ENCODE results near the gene SREK1. TPM values are rescaled to one million over a fixed set of nuclear protein-coding genes. Genes with fewer than 3 reads are reported as not detected.
"Not testable (repeated sequence)": the region's sequence is repeated elsewhere in the genome, so short reads cannot be mapped to it uniquely, and the experiment has no call there.

SREK1 gene
- total RNA-seq, 1 experiment from 2014 or later: 65.6 TPM

DNA sequence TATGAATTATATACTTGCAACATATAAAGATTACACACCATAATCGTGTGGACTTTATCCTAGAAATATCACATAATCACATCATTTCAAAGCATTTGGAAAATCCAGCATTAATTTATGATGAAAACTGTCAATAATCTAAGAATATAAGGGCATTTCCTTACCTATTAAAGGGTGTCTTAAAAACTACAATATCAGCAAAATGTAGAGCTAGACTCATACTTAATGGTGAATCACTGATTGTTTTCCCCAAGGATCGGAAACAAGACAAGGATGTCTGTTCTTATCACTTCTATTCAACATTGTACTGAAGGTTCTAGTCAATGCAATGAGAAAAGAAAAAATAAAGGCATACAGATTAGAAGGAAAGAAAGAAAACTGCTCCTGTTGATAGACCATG lies 8.0 kb upstream of the SREK1 start:
- TF ChIP-seq, protein P1, sequence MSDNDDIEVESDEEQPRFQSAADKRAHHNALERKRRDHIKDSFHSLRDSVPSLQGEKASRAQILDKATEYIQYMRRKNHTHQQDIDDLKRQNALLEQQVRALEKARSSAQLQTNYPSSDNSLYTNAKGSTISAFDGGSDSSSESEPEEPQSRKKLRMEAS (IDR thresholded peaks at IDR 0.05): no peak
- RAD21 ChIA-PET (ENCODE audit: low non-redundant PET in 1 of 2, low total read pairs in 2 of 2, uncharacterized antibody in 2 of 2, unreplicated experiment in 2 of 2): no interaction called here
- H4K20me1 ChIP-seq (ENCODE audit: insufficient read depth): no peaks in the 10 kb centered on the region

DNA sequence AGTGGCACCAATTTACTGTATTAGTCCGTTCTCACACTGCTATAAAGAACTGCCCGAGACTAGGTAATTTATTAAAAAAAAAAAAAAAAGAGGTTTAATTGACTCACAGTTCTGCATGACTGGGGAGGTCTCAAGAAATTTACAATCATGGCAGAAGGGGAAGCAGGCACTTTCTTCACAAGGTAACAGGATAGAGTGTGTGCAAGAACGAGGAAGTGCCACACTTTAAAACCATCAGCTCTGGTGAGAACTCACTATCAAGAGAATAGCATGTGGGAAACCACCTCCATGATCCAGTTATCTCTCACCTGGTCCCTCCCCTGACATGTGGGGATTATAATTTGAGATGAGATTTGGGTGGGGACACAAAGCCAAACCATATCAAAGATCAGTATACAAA lies 7.2 kb upstream of the SREK1 start:
- H2AFZ ChIP-seq (ENCODE audit: low read depth, low read length, poor library complexity, severe bottlenecking); RAD21 ChIA-PET (ENCODE audit: low non-redundant PET in 1 of 2, low total read pairs in 2 of 2, uncharacterized antibody in 2 of 2, unreplicated experiment in 2 of 2); intact Hi-C loops (cut with micrococcal nuclease); BruUV-seq (replicated peaks); DNase-seq (ENCODE audit: low read depth, low spot score); H3K27ac ChIP-seq (ENCODE audit: low read depth, low read length); H3K79me2 ChIP-seq (ENCODE audit: insufficient read depth, low read length); H3K9ac ChIP-seq (ENCODE audit: low read length); CTCF ChIA-PET; H3K9me3 ChIP-seq (ENCODE audit: control insufficient read depth in 1 of 2, insufficient read depth in 1 of 2, low read depth in 1 of 2, low read length in 2 of 2); H3K36me3 ChIP-seq (ENCODE audit: control insufficient read depth in 1 of 2, insufficient read depth in 2 of 2, low read length in 2 of 2); POLR2A ChIA-PET; H3K9me2 ChIP-seq (ENCODE audit: insufficient read depth); H3K4me3 ChIP-seq (replicated peaks in 1 of 2; ENCODE audit: low read depth in 1 of 2, low read length in 2 of 2); H3K4me1 ChIP-seq (ENCODE audit: control insufficient read depth in 1 of 2, insufficient read depth in 2 of 2, low read length in 2 of 2); H4K20me1 ChIP-seq (ENCODE audit: insufficient read depth); H3K27me3 ChIP-seq (ENCODE audit: insufficient read depth, low read length); ATAC-seq; H3K4me2 ChIP-seq (ENCODE audit: low read length): not testable (repeated sequence)

More for the DNA sequence above, 8.0 kb upstream of the SREK1 start:
- POLR2A ChIA-PET: no interaction called here
- CTCF ChIA-PET: no interaction called here
- no peak overlapping the region for H3K4me3 ChIP-seq (replicated peaks in 1 of 2; ENCODE audit: low read depth in 1 of 2, low read length in 2 of 2)
- no peaks in the 10 kb centered on the region for H3K27me3 ChIP-seq (ENCODE audit: insufficient read depth, low read length)
- no peak overlapping the region for H3K27ac ChIP-seq (ENCODE audit: low read depth, low read length)
- H3K9ac ChIP-seq (ENCODE audit: low read length): no peak overlapping the region
- H3K4me1 ChIP-seq (ENCODE audit: control insufficient read depth in 1 of 2, insufficient read depth in 2 of 2, low read length in 2 of 2): peaks cover 0 to 3% of the 10 kb centered on the region in 2 experiments; a peak in 1 of 4 replicates
- intact Hi-C loops (cut with micrococcal nuclease): no loop called here
- no peak overlapping the region for H2AFZ ChIP-seq (ENCODE audit: low read depth, low read length, poor library complexity, severe bottlenecking)
- ATAC-seq: no peak
- H3K9me3 ChIP-seq (ENCODE audit: control insufficient read depth in 1 of 2, insufficient read depth in 1 of 2, low read depth in 1 of 2, low read length in 2 of 2): no peaks in the 10 kb centered on the region
- no peak for DNase-seq (ENCODE audit: low read depth, low spot score)
- H3K36me3 ChIP-seq (ENCODE audit: control insufficient read depth in 1 of 2, insufficient read depth in 2 of 2, low read length in 2 of 2): no peaks in the 10 kb centered on the region
- no TSS peak for BruUV-seq (replicated peaks)
- H3K79me2 ChIP-seq (ENCODE audit: insufficient read depth, low read length): no peaks in the 10 kb centered on the region
- H3K9me2 ChIP-seq (ENCODE audit: insufficient read depth): no peaks in the 10 kb centered on the region
- no peak overlapping the region for H3K4me2 ChIP-seq (ENCODE audit: low read length)

DNA sequence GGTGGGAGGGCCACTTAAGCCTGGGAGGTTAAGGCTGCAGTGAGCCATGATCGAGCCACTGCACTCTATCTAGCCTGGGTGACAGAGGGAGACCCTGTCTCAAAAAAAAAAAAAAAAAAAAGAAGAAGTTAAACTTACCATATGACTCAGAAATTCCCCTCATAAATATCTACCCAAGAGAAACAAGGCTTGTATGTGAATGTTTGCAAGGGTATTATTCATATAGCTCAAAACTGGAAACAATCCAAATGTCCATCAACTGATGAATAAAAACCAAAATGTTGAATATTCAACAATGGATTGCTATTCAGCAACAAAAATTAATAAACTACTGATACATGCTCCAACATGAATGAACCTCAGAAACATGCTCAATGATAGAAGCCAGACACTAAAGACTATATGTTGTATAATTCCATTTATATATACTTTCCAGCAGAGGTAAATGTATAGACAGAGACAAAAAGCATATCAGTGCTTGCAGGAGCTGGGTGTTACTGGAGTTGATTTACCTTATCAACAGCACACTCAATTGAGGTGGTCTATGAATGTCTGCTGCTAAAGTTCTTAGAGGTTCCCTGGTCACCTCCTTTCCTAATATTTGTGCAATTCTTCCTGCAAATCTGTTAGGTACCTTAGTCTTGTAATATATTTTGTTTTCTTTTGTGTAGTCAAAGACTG lies 5.3 kb upstream of the SREK1 start:
- Histone ChIP-seq H4K20me1 (ENCODE audit: insufficient read depth) (no peaks in the 10 kb centered on the region), H3K27ac (ENCODE audit: low read depth, low read length) (no peak overlapping the region), H3K36me3 (ENCODE audit: control insufficient read depth in 1 of 2, insufficient read depth in 2 of 2, low read length in 2 of 2) (no peaks in the 10 kb centered on the region), H3K79me2 (ENCODE audit: insufficient read depth, low read length) (no peaks in the 10 kb centered on the region), H3K4me3 (replicated peaks in 1 of 2; ENCODE audit: low read depth in 1 of 2, low read length in 2 of 2) (no peak overlapping the region), H2AFZ (ENCODE audit: low read depth, low read length, poor library complexity, severe bottlenecking) (peak overlapping the region; percentile 6), H3K9me3 (ENCODE audit: control insufficient read depth in 1 of 2, insufficient read depth in 1 of 2, low read depth in 1 of 2, low read length in 2 of 2) (no peaks in the 10 kb centered on the region), H3K9ac (ENCODE audit: low read length) (no peak overlapping the region), H3K9me2 (ENCODE audit: insufficient read depth) (no peaks in the 10 kb centered on the region), H3K4me1 (ENCODE audit: control insufficient read depth in 1 of 2, insufficient read depth in 2 of 2, low read length in 2 of 2) (peaks cover 0 to 11% of the 10 kb centered on the region in 2 experiments; a peak in 2 of 4 replicates), H3K27me3 (ENCODE audit: insufficient read depth, low read length) (no peaks in the 10 kb centered on the region), H3K4me2 (ENCODE audit: low read length) (no peak overlapping the region)
- RAD21 ChIA-PET (ENCODE audit: low non-redundant PET in 1 of 2, low total read pairs in 2 of 2, uncharacterized antibody in 2 of 2, unreplicated experiment in 2 of 2): no interaction called here
- no peak for ATAC-seq
- POLR2A ChIA-PET: no interaction called here
- TF ChIP-seq, protein P2, sequence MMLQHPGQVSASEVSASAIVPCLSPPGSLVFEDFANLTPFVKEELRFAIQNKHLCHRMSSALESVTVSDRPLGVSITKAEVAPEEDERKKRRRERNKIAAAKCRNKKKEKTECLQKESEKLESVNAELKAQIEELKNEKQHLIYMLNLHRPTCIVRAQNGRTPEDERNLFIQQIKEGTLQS (IDR thresholded peaks at IDR 0.05): no peak
- TF ChIP-seq YY1 (IDR thresholded peaks at IDR 0.05; ENCODE audit: extremely low read depth, insufficient replicate concordance, low read depth, low read length): no peak
- no peak for TF ChIP-seq CBX3 (IDR thresholded peaks at IDR 0.05; ENCODE audit: low read depth)
- TF ChIP-seq, protein P3, sequence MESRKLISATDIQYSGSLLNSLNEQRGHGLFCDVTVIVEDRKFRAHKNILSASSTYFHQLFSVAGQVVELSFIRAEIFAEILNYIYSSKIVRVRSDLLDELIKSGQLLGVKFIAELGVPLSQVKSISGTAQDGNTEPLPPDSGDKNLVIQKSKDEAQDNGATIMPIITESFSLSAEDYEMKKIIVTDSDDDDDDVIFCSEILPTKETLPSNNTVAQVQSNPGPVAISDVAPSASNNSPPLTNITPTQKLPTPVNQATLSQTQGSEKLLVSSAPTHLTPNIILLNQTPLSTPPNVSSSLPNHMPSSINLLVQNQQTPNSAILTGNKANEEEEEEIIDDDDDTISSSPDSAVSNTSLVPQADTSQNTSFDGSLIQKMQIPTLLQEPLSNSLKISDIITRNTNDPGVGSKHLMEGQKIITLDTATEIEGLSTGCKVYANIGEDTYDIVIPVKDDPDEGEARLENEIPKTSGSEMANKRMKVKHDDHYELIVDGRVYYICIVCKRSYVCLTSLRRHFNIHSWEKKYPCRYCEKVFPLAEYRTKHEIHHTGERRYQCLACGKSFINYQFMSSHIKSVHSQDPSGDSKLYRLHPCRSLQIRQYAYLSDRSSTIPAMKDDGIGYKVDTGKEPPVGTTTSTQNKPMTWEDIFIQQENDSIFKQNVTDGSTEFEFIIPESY (IDR thresholded peaks at IDR 0.05; ENCODE audit: extremely low read depth, insufficient replicate concordance, low read length): no peak
- no peak for TF ChIP-seq RAD21 (IDR thresholded peaks at IDR 0.05; ENCODE audit: low read depth)
- no TSS peak for BruUV-seq (replicated peaks)
- intact Hi-C loops (cut with micrococcal nuclease): no loop called here
- CTCF ChIA-PET: no interaction called here
- DNase-seq (ENCODE audit: low read depth, low spot score): no peak
